ENCODE results near the gene TXNDC17.
"Not testable (repeated sequence)": the region's sequence is repeated elsewhere in the genome, so short reads cannot be mapped to it uniquely, and the experiment has no call there.

TXNDC17 gene

GRCh38 chr17:6640536-6641246 is at the start of gene TXNDC17, which contains the start of gene KIAA0753:
TXNDC17 (plus strand) TSS chr17:6641060; CDS start chr17:6641083, 23 bp downstream.
KIAA0753 (minus strand) TSS chr17:6640711; CDS start chr17:6635103, 5,608 bp downstream.
- DNase-seq (ENCODE audit: low read depth) = peak; percentile 74

- DNase-seq (ENCODE audit: low read depth) = peak; percentile 18
Observed at GRCh38 chr17:6591599-6592158, 49.2 kb upstream of the TXNDC17 start.

DNA sequence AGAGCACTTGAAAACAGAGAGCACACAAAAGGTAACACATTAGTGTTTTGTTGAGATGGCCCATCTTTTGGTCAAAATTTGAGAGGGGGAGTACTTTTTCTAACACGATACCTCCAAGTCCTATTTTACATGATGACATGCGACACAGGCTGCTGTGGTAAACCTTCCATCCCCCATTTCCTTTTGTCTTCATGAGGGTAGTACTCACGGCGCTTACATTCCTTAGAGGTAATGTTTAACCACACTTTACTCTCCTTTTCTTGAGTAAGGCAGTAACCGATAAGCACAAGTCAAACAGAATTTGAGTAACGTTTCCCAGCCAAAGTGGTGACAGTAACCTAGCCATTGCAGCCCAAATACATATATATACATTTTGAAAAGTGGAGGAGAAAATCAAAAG is 48.7 kb upstream of the TXNDC17 start:
- DNase-seq (ENCODE audit: low read depth) = no peak

DNA sequence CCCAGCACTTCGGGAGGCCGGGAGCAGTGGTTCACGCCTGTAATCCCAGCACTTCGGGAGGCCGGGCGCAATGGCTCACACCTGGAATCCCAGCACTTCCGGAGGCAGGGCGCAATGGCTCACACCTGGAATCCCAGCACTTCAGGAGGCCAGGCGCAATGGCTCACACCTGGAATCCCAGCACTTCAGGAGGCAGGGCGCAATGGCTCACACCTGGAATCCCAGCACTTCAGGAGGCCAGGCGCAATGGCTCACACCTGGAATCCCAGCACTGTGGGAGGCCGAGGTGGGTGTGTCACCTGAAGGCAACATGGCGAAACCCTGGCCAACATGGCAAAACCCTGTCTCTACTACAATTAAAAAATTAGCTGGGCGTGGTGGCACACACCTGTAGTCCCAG is 47.5 kb upstream of the TXNDC17 start:
- not testable (repeated sequence) for DNase-seq (ENCODE audit: low read depth)

DNA sequence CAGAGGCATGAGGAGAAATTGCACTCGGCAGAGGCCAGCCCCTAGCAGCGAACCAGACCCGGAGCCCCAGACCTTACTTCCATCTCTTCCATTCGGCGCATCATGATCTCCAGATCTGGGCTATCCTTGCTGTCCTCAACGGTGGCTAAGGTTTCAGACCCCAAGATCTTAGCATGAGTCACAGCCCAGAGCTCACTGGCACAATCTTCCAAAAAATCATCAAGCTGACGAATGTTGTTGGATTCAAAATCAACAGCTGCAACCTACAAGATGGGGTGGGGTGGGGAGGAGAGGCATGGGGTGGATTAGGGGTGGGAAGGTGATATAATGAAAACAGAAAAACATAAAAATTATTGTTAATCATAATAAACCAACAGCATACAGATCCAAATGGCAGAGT is 44.8 kb upstream of the TXNDC17 start:
- DNase-seq (ENCODE audit: low read depth) = no peak

DNA sequence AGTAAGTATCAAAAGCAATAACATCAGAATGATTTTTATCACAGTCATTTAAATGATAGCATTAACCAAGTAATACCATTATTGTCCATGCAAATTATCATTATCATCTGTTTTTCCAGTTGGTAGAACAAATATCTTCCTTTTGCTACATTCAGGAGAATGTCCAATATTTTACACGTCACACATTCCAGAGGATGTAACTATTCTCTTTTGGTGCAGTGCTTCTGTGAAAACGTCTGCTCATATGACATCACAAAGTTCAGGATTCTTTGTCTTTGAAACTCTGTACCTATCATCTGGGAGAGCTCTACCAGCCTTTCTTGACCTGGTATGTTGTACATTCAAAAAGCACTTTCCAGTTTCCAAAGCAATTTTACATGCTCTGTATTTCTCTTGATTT is 44.3 kb upstream of the TXNDC17 start:
- DNase-seq (ENCODE audit: low read depth) = no peak

- no peak for DNase-seq (ENCODE audit: low read depth)
Observed at GRCh38 chr17:6596941-6597340, 43.9 kb upstream of the TXNDC17 start.

DNA sequence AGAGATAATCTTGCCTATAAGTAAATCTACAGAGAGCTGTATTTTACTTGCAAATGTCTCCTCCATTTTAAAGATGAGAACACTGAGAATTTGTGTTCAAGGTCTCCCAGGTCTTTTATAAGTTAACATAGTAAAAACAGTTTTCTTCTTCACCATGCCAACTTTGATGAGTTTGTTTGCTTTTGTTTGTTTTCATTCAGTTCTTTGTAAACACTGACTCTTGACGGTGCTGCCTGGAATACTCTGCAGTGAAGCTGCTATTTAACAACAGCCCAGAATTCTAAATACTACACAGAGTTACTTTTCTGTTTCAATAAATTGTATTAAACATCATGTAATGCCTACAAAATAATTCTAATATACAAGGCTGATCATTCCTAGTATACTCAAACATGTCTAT is 43.1 kb upstream of the TXNDC17 start:
- DNase-seq (ENCODE audit: low read depth) = no peak

- no peak for DNase-seq (ENCODE audit: low read depth)
Observed at GRCh38 chr17:6599364-6599763, 41.5 kb upstream of the TXNDC17 start.

DNA sequence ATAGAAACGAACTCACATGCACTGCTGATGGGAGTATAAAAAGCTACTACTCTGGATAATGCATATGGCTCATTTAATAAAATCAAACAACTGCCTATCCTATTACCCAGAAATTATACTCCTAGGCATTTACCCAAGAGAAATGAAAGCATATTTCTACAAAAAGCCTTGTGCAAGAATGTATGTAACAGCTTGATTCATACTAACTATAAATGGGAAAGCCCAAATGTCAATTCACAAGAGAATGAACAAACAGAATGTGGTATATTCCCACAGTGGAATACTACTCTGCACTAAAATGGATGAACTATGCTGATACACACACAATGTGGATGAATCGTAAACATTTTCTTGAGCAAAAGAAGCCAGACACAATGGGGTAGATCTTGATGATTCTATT is 38.7 kb upstream of the TXNDC17 start:
- DNase-seq (ENCODE audit: low read depth) = no peak

DNA sequence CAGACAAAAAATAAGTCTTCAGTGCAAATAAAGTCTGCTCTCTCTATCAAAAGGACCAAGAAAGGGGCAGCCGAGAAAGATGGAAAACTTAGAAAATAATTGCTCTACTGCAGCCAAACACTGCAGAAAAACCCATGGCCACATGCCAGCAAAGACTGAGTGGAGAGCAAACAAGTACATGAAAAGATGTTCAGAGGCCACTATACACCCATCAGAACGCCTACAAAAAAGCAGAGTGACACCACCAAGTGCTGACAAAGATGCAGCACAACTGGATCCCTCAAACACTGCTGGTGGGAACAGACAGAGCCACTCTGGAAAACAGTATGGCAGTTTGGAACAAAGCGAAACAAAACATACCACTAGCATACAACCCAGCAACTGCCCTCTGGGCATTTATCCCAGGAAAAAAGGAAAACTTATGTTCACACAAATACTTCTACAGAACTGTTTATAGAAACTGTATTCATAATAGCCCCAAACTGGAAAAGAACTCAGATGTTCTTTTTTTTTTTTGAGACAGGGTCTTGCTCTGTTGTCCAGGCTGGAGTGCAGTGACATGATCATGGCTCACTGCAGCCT is 37.0 kb upstream of the TXNDC17 start:
- no peak for DNase-seq (ENCODE audit: low read depth)

GRCh38 chr17:6605142-6605541 is 35.7 kb upstream of the TXNDC17 start:
- no peak for DNase-seq (ENCODE audit: low read depth)

GRCh38 chr17:6608321-6608720 is 32.5 kb upstream of the TXNDC17 start:
- no peak for DNase-seq (ENCODE audit: low read depth)

GRCh38 chr17:6610011-6610410 is 30.8 kb upstream of the TXNDC17 start:
- DNase-seq (ENCODE audit: low read depth) = no peak

GRCh38 chr17:6611231-6611630 is 29.6 kb upstream of the TXNDC17 start:
- DNase-seq (ENCODE audit: low read depth) = no peak

DNA sequence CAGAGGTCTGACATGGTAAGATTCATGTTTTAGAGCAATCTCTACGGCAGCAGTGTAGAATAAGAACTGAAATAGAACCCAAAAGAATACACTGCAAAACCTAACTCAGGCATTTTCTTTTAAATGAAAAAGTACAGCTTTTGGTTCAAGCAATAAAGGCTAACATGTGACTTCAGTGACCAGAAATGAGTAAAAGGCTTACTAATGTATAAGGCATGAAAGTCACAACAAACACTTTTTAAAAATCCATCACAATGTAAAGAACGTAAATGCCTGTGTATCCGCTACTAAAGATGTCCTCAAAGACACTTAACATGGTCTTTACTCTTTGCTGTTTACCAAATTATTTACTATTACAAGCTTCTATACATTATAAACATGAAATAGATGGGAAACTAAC is 16.9 kb upstream of the TXNDC17 start:
- no peak for DNase-seq (ENCODE audit: low read depth)

- DNase-seq (ENCODE audit: low read depth) = no peak
Observed at GRCh38 chr17:6626616-6627015, 14.2 kb upstream of the TXNDC17 start.

- no peak for DNase-seq (ENCODE audit: low read depth)
Observed at GRCh38 chr17:6627019-6627418, 13.8 kb upstream of the TXNDC17 start.

DNA sequence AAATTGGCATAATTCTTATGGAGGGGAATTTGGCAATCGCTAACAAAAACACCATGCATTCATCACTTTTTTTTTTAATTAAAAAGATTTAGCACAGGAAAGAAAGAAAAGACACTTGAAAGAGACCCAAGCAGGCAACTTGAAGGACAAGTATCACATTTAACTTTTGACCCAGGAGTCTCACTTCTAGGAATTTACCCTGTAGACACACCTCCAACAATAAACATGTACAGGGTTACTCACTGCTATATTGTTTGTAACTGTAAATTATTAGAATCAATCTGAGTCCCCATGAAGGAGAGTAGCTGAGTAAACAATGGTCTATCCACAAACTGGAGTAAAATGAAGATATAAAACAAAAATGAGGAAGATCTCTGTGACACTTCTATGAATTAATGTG is 10.5 kb upstream of the TXNDC17 start:
- no peak for DNase-seq (ENCODE audit: low read depth)

DNA sequence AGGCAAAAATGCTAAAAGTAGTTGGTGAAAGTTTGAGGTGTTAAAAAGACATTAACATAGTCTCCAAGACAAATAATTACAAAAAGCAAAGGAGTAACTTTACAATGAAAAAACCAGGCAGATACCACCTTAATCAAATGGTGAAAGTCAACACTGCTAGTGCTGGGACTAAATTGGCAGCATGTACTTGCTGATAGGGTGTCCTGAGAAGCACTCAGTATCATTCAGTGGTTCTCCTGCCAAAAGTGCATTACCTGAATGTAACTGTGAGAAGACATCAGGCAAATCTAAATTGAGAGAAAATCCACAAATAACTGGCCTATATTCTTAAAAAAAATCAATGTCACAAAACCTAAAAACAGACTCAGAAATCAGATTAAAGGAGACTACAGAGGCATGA is 8.3 kb upstream of the TXNDC17 start:
- no peak for DNase-seq (ENCODE audit: low read depth)

GRCh38 chr17:6633263-6633662 is 7.6 kb upstream of the TXNDC17 start:
- no peak for DNase-seq (ENCODE audit: low read depth)

GRCh38 chr17:6636105-6636504 is 4.8 kb upstream of the TXNDC17 start:
- no peak for DNase-seq (ENCODE audit: low read depth)

GRCh38 chr17:6636616-6637457 is 4.0 kb upstream of the TXNDC17 start:
- DNase-seq (ENCODE audit: low read depth) = no peak
